GM19455 (cell line): ENCODE measurements around the gene KTI12.

Source experiments
- ATAC-seq: cut with Tn5 transposase; IDR thresholded peaks from one replicate; pipeline ENCODE4 v1.9.1; 2021; ENCODE audit not compliant: unreplicated experiment

KTI12 gene

DNA sequence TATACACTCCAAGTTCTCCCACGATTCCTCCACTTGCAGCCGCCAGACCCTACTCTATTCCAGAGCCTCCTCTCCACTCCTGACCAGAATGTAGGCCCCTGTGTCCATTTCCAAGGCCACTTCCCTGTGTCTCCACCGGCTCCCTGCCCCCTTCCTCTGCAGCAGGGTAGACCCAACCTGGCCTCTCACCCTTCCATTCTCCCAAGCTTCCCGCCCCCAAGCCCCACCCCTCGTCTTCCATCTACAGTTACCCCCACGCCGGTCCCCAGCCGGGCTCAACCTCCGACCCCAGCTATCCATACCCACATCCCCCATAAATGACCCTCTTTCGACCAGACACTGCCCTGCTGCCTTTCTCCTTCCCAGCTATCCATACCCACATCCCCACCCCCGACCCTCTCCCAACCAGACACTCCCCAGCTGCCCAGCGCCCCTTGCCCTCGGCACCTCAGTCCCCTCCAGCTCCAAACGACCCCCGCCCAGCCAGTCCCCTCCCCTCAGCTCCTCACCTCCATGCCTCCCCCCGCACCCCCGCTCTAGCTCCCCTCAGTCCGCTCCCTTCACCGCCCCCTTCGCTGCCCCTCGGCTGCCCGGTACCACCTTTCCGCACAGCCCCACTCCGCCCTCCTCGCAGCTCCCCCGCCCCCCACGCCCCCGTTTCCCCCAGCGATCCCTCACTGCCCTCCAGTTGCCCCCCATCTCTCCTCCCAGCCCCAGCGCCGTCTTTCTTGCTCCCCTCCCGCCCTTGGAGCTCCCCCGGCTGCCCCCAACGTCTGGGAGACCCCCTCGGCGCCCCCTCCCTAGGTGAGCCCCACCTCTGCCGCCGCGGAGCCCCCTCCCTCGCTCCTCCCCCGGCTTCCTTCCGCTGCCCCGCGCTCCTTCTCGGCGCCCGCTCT lies 43.8 kb downstream of the KTI12 start:
- no peak for ATAC-seq

DNA sequence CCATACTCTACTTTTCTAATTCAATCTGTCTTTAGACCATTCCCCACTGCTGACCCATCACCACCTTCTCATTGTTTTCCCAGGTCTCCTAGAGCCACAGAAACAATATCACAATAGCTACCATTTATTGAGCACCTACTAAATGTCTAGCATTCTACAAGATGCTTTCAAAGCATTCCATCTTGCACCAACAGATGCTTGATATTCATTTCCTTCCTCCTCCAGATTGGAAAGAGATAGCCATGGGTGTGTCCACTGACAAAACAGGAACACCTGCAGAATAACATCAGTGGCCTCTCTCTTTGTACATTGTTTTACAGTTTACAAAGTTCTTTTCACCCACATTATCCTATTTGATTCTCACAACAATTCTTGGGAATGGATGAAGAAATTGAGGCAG lies 45.4 kb downstream of the KTI12 start:
- ATAC-seq, result no peak

DNA sequence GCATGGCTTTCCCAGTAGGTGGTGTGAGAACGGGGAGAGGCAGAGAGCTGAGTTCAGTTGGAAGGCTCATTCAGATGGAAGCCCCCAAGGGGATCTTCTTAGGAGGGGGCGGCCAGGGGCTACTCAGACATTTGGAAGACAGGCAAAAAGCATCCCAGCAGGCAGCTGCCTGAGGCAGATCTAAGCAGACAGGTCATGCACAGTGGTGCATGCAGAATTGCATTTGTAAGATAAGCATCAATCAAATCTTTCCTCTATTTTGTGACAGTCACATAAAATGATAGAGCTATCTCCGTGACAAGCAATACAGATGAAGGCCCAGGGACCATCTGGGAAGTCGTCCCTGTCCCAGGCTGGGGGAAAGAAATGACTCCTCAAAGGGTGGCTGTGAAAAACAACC lies 46.9 kb downstream of the KTI12 start:
- ATAC-seq, result no peak

DNA sequence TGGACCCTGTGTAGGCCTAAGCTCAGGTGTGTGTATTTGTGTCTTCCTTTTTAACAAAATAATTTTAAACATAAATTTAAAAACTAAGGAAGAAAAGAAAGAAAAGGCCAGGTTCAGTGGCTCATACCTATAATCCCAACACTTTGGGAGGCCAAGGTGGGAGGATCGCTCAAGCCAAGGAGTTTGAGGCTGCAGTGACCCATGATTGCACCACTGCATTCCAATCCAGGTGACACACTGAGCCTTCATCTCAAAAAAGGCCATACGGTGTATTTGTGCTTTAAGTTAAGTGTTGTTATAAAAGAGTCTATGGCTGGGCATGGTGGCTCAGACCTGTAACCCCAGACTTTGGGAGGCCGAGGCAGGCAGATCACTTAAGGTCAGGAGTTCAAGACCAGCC lies 51.4 kb downstream of the KTI12 start:
- no peak for ATAC-seq
